Panc1 (cell line): ENCODE results near the gene CSNK1G2. TPM values are rescaled to one million over a fixed set of nuclear protein-coding genes. Genes with fewer than 3 reads are reported as not detected.

Experiments used
- ATAC-seq: fragments of 200-7000 bp; cut with Tn5 transposase; 2 replicates; pipeline ENCODE4 v1.9.1; 2020; ENCODE audit warnings: mild to moderate bottlenecking, moderate library complexity
- BruUV-seq: library from RNA; stranded (reverse); fragments of 400-500 nt; replicated peaks from 2 replicates; lab custom pipeline; 2021; lab: Mats Ljungman, UMichigan
- CTCF ChIA-PET: fragments of 300-600 bp; sonication (Branson Sonifier 250); formaldehyde crosslinking; loops from one replicate; lab custom pipeline; 2022; ENCODE audit warnings: antibody characterized with exemption; lab: Charles Lee
- POLR2A ChIA-PET: fragments of 300-600 bp; sonication (Branson Sonifier 250); formaldehyde crosslinking; loops from one replicate; lab custom pipeline; 2022; ENCODE audit warnings: antibody characterized with exemption; lab: Charles Lee
- DNase-seq: peaks from one replicate; pipeline ENCODE4 v3.0.0-alpha.2; 2010; ENCODE audit warnings: low read depth, low spot score
- H3K27ac ChIP-seq: 2 replicates; pipeline ENCODE4 v1.5.1; 2011; ENCODE audit warnings: mild to moderate bottlenecking, low read length, inconsistent platforms
- H3K27me3 ChIP-seq: fragments of 200-500 bp; sonication (Bioruptor generic); 2 replicates; pipeline ENCODE4 v1.6.0; 2014; ENCODE audit warnings: low read length, inconsistent platforms; ENCODE audit not compliant: control insufficient read depth, insufficient read depth
- H3K36me3 ChIP-seq: fragments of 200-500 bp; sonication (Bioruptor generic); 2 replicates; pipeline ENCODE4 v1.5.1; 2014; ENCODE audit warnings: inconsistent platforms, mild to moderate bottlenecking, low read length, moderate library complexity; ENCODE audit not compliant: control insufficient read depth, insufficient read depth
- H3K4me1 ChIP-seq: 2 replicates; pipeline ENCODE4 v1.5.1; 2011; ENCODE audit warnings: inconsistent platforms, mild to moderate bottlenecking, low read length, moderate library complexity; ENCODE audit not compliant: control insufficient read depth, insufficient read depth
- H3K4me3 ChIP-seq, 2 experiments: 2 replicates each; pipeline ENCODE4 v1.5.1; 2011 to 2012; ENCODE audit warnings: low read depth in 2 of 2, low read length in 2 of 2, mild to moderate bottlenecking in 2 of 2, inconsistent platforms in 1 of 2, moderate library complexity in 1 of 2
- H3K9me3 ChIP-seq: fragments of 200-500 bp; sonication (Bioruptor generic); 2 replicates; pipeline ENCODE4 v1.5.1; 2014; ENCODE audit warnings: low read depth, mild to moderate bottlenecking, inconsistent platforms, low read length, moderate library complexity; ENCODE audit not compliant: control insufficient read depth, insufficient read depth
- CTCF ChIP-seq: fragments of 450-650 bp; IDR thresholded peaks from 2 replicates; pipeline ENCODE4 v1.5.1; 2017; ENCODE audit warnings: mild to moderate bottlenecking
- POLR2AphosphoS5 ChIP-seq: IDR thresholded peaks from 2 replicates; pipeline ENCODE4 v1.6.1; 2012; ENCODE audit warnings: mild to moderate bottlenecking, low read depth, low read length, moderate library complexity
- REST ChIP-seq, 2 experiments: IDR thresholded peaks; 2 replicates each; pipeline ENCODE4 v1.6.1; 2011 to 2012; ENCODE audit warnings: low read depth in 2 of 2, control low read depth in 1 of 2, low read length in 1 of 2, mild to moderate bottlenecking in 1 of 2, moderate library complexity in 1 of 2; ENCODE audit not compliant: insufficient read depth in 1 of 2
- SIN3A ChIP-seq: IDR thresholded peaks from 2 replicates; pipeline ENCODE4 v1.6.1; 2012; ENCODE audit warnings: low read depth, mild to moderate bottlenecking, low read length, moderate library complexity, borderline replicate concordance; ENCODE audit not compliant: insufficient read depth
- TCF7L2 ChIP-seq: IDR thresholded peaks from 2 replicates; pipeline ENCODE4 v1.6.1; 2011; ENCODE audit warnings: mild to moderate bottlenecking, low read depth, low read length, inconsistent platforms
- in situ Hi-C: cut with HindIII; loops from 2 replicates; pipeline ENCODE4 v1.10.0; 2016; ENCODE audit warnings: low sequenced_read_pairs, low pct_unique_long_range_greater_than_20kb
- intact Hi-C: fragments of 100-400 bp; cut with micrococcal nuclease; formaldehyde crosslinking; loops from one replicate; pipeline ENCODE4 v1.10.0; 2022; ENCODE audit not compliant: unreplicated experiment
- total RNA-seq: library from RNA; stranded (reverse); gene quantifications from one replicate; pipeline ENCODE4 v1.2.1, GENCODE V29; 2021; ENCODE audit not compliant: unreplicated experiment

CSNK1G2 gene
- total RNA-seq, 1 experiment from 2014 or later: 65.8 TPM

- TF ChIP-seq SIN3A (no peak), POLR2AphosphoS5 (no peak), CTCF (no peak), TCF7L2 (no peak), REST (IDR thresholded peaks at IDR 0.05; ENCODE audit: insufficient read depth in 1 of 2, low read depth in 2 of 2, low read length in 1 of 2) (no peak)
- no peaks in the 10 kb centered on the region for H3K27me3 ChIP-seq
- H3K9me3 ChIP-seq: no peaks in the 10 kb centered on the region
- no peak for ATAC-seq
- in situ Hi-C loops: no loop called here
- no peaks in the 10 kb centered on the region for H3K4me1 ChIP-seq
- H3K27ac ChIP-seq: no peak overlapping the region
- ChIA-PET POLR2A (no interaction called here), CTCF (no interaction called here)
- H3K4me3 ChIP-seq: no peak overlapping the region
- no TSS peak for BruUV-seq
- intact Hi-C loops: no loop called here
- no peaks in the 10 kb centered on the region for H3K36me3 ChIP-seq
- DNase-seq: no peak
Measured at GRCh38 chr19:1949304-1950101, 8.5 kb downstream of the CSNK1G2 start.

GRCh38 chr19:1950640-1951039 lies 9.7 kb downstream of the CSNK1G2 start:
- no peaks in the 10 kb centered on the region for H3K9me3 ChIP-seq
- DNase-seq (no peak), ATAC-seq (no peak)
- ChIA-PET CTCF (no interaction called here), POLR2A (no interaction called here)
- no peaks in the 10 kb centered on the region for H3K4me1 ChIP-seq
- no peak overlapping the region for H3K27ac ChIP-seq
- H3K27me3 ChIP-seq: no peaks in the 10 kb centered on the region
- intact Hi-C loops (no loop called here), in situ Hi-C loops (no loop called here)
- no peak overlapping the region for H3K4me3 ChIP-seq
- no peaks in the 10 kb centered on the region for H3K36me3 ChIP-seq
- BruUV-seq: no TSS peak
- TF ChIP-seq SIN3A (no peak), POLR2AphosphoS5 (no peak), REST (IDR thresholded peaks at IDR 0.05; ENCODE audit: insufficient read depth in 1 of 2, low read depth in 2 of 2, low read length in 1 of 2) (no peak), CTCF (no peak), TCF7L2 (no peak)
